GM23338 (cell line): ENCODE results near the gene DENND4C. TPM values are rescaled to one million over a fixed set of nuclear protein-coding genes. Genes with fewer than 3 reads are reported as not detected.

Source experiments
- ATAC-seq: fragments of 200-7000 bp; cut with Tn5 transposase; 3 replicates; pipeline ENCODE4 v1.9.1; 2020
- DNase-seq: peaks from one replicate; pipeline ENCODE4 v3.0.0-alpha.2; 2015; ENCODE audit warnings: low spot score
- H2AFZ ChIP-seq: fragments of 200-600 bp; sonication (generic); 2 replicates; pipeline ENCODE4 v1.8.0; 2016; ENCODE audit warnings: antibody characterized with exemption, mild to moderate bottlenecking, moderate library complexity
- H3F3A ChIP-seq: fragments of 200-600 bp; sonication (generic); replicated peaks from 2 replicates; pipeline ENCODE4 v1.8.0; 2017; ENCODE audit warnings: antibody characterized with exemption, mixed run types, low read depth
- H3K27ac ChIP-seq: fragments of 200-600 bp; sonication (generic); 2 replicates; pipeline ENCODE4 v1.6.1; 2016; ENCODE audit warnings: low read depth
- H3K27me3 ChIP-seq: fragments of 200-600 bp; sonication (generic); 2 replicates; pipeline ENCODE4 v1.8.0; 2016; ENCODE audit warnings: mild to moderate bottlenecking, mixed run types, moderate library complexity; ENCODE audit not compliant: insufficient read depth
- H3K36me3 ChIP-seq: fragments of 200-600 bp; sonication (generic); 2 replicates; pipeline ENCODE4 v1.8.0; 2016; ENCODE audit warnings: mild to moderate bottlenecking; ENCODE audit not compliant: insufficient read depth
- H3K4me1 ChIP-seq: fragments of 200-600 bp; sonication (generic); 2 replicates; pipeline ENCODE4 v1.8.0; 2016; ENCODE audit warnings: mild to moderate bottlenecking, moderate library complexity; ENCODE audit not compliant: insufficient read depth
- H3K4me2 ChIP-seq: fragments of 200-600 bp; sonication (generic); 2 replicates; pipeline ENCODE4 v1.7.1; 2017; ENCODE audit warnings: mixed run types
- H3K4me3 ChIP-seq: fragments of 200-600 bp; sonication (generic); 2 replicates; pipeline ENCODE4 v1.6.1; 2016; ENCODE audit warnings: mixed run types
- H3K79me2 ChIP-seq: fragments of 200-600 bp; sonication (generic); replicated peaks from 2 replicates; pipeline ENCODE4 v1.8.0; 2017; ENCODE audit warnings: mild to moderate bottlenecking; ENCODE audit not compliant: insufficient read depth
- H3K9me2 ChIP-seq: fragments of 200-600 bp; sonication (generic); 2 replicates; pipeline ENCODE4 v1.8.0; 2017; ENCODE audit not compliant: insufficient read depth
- H4K20me1 ChIP-seq: fragments of 200-600 bp; sonication (generic); replicated peaks from 2 replicates; pipeline ENCODE4 v1.8.0; 2017; ENCODE audit warnings: mild to moderate bottlenecking; ENCODE audit not compliant: insufficient read depth
- H3K27ac Mint-ChIP-seq: 2 replicates; pipeline ENCODE4 v1.8.0; 2020; ENCODE audit warnings: inconsistent platforms, mild to moderate bottlenecking, moderate library complexity, mixed read lengths
- H3K27me3 Mint-ChIP-seq: 3 replicates; pipeline ENCODE4 v1.8.0; 2022; ENCODE audit warnings: low read depth, mild to moderate bottlenecking, moderate library complexity, mixed read lengths, inconsistent platforms; ENCODE audit not compliant: insufficient read depth, poor library complexity
- H3K36me3 Mint-ChIP-seq: 3 replicates; pipeline ENCODE4 v1.8.0; 2021; ENCODE audit warnings: low read depth, mild to moderate bottlenecking, inconsistent platforms, moderate library complexity, mixed read lengths
- H3K4me1 Mint-ChIP-seq: 3 replicates; pipeline ENCODE4 v1.8.0; 2020; ENCODE audit warnings: mild to moderate bottlenecking, inconsistent platforms, mixed read lengths
- H3K4me3 Mint-ChIP-seq: 3 replicates; pipeline ENCODE4 v1.8.0; 2021; ENCODE audit warnings: moderate library complexity, mild to moderate bottlenecking, inconsistent platforms, mixed read lengths
- H3K9me3 Mint-ChIP-seq: 3 replicates; pipeline ENCODE4 v1.8.0; 2020; ENCODE audit warnings: moderate library complexity, mild to moderate bottlenecking, inconsistent platforms, mixed read lengths
- CREB1 ChIP-seq: fragments of 250-450 bp; sonication (Bioruptor Pico); IDR thresholded peaks from 2 replicates; pipeline ENCODE4 v1.5.0; 2020; ENCODE audit warnings: low read depth, mild to moderate bottlenecking, moderate library complexity
- CTCF ChIP-seq, 2 experiments: fragments of 200-600 bp in 1 of 2; sonication (generic) in 1 of 2; conservative IDR thresholded peaks; 2 replicates each; pipeline versions ENCODE4 v1.5.1 to v1.6.1; 2016 to 2017; ENCODE audit warnings: antibody characterized with exemption in 2 of 2, low read depth in 2 of 2, mild to moderate bottlenecking in 2 of 2, moderate library complexity in 1 of 2
- ETS1 ChIP-seq: IDR thresholded peaks from 2 replicates; pipeline ENCODE4 v1.6.1; 2016; ENCODE audit warnings: antibody characterized with exemption
- EZH2 ChIP-seq: fragments of 200-600 bp; sonication (generic); IDR thresholded peaks from one replicate; pipeline ENCODE4 v1.8.0; 2017; ENCODE audit warnings: antibody characterized with exemption, mild to moderate bottlenecking, low read depth; ENCODE audit not compliant: unreplicated experiment
- EZH2phosphoT487 ChIP-seq: fragments of 200-600 bp; sonication (generic); IDR thresholded peaks from one replicate; pipeline ENCODE4 v1.8.1; 2018; ENCODE audit warnings: antibody characterized with exemption; ENCODE audit not compliant: unreplicated experiment
- JUNB ChIP-seq: IDR thresholded peaks from one replicate; pipeline ENCODE4 v1.6.1; 2016; ENCODE audit warnings: antibody characterized with exemption; ENCODE audit not compliant: unreplicated experiment
- NANOG ChIP-seq: IDR thresholded peaks from 2 replicates; pipeline ENCODE4 v1.6.1; 2016; ENCODE audit warnings: antibody characterized with exemption, borderline replicate concordance
- POLR2AphosphoS5 ChIP-seq: IDR thresholded peaks from 2 replicates; pipeline ENCODE4 v1.6.1; 2016; ENCODE audit warnings: antibody characterized with exemption, low read depth
- REST ChIP-seq: IDR thresholded peaks from one replicate; pipeline ENCODE4 v1.6.1; 2018; ENCODE audit warnings: antibody characterized with exemption; ENCODE audit not compliant: unreplicated experiment
- STAT1 ChIP-seq: IDR thresholded peaks from one replicate; pipeline ENCODE4 v1.6.1; 2016; ENCODE audit warnings: antibody characterized with exemption; ENCODE audit not compliant: unreplicated experiment
- ZNF114 ChIP-seq: fragments of 250-450 bp; sonication (Bioruptor Pico); IDR thresholded peaks from 2 replicates; pipeline ENCODE4 v1.5.0; 2020; ENCODE audit warnings: mild to moderate bottlenecking, moderate library complexity
- ZNF331 ChIP-seq: fragments of 250-450 bp; sonication (Bioruptor Pico); IDR thresholded peaks from 2 replicates; pipeline ENCODE4 v1.5.0; 2020; ENCODE audit warnings: low read depth, mild to moderate bottlenecking, moderate library complexity
- ZNF462 ChIP-seq: fragments of 250-450 bp; sonication (Bioruptor Pico); IDR thresholded peaks from 2 replicates; pipeline ENCODE4 v1.5.0; 2020; ENCODE audit warnings: mild to moderate bottlenecking, moderate library complexity
- polyA plus RNA-seq: library from polyadenylated mRNA; unstranded; fragments of >200 nt; fragmentation: Nextera tagmentation; extraction: Ambion mirVana; gene quantifications from 2 replicates; pipeline ENCODE4 v1.2.1, GENCODE V29; 2016
- total RNA-seq: library from RNA; depleted of rRNA; stranded (reverse); fragments of >200 nt; shearing (Covaris generic); gene quantifications from 2 replicates; pipeline ENCODE4 v1.2.3, GENCODE V29; 2014

DENND4C gene
- total and polyA plus RNA-seq, 2 experiments from 2014 or later, result 6.4 to 30.8 TPM

- Histone ChIP-seq H3K4me3 (no peak overlapping the region), H3K4me2 (no peak overlapping the region), H3K4me1 (no peaks in the 10 kb centered on the region), H3K79me2 (no peaks in the 10 kb centered on the region), H3K27me3 (no peaks in the 10 kb centered on the region), H3K9me2 (0 out of 2 replicates have a peak, but pooled peaks cover 3% of the 10 kb centered on the region), H2AFZ (no peak overlapping the region), H3K36me3 (no peaks in the 10 kb centered on the region), H3F3A (no peaks in the 10 kb centered on the region), H3K27ac (no peak overlapping the region), H4K20me1 (no peaks in the 10 kb centered on the region)
- Mint-ChIP-seq H3K9me3 (no peaks in the 10 kb centered on the region), H3K4me3 (no peak overlapping the region), H3K27me3 (no peaks in the 10 kb centered on the region), H3K27ac (no peak overlapping the region), H3K4me1 (no peaks in the 10 kb centered on the region), H3K36me3 (no peaks in the 10 kb centered on the region)
- TF ChIP-seq ZNF114 (CRISPR knock-in tag) (no peak), ETS1 (no peak), ZNF331 (CRISPR knock-in tag) (no peak), REST (no peak), STAT1 (no peak), EZH2phosphoT487 (no peak), ZNF462 (CRISPR knock-in tag) (no peak), CREB1 (CRISPR knock-in tag) (no peak), NANOG (no peak), JUNB (no peak), EZH2 (no peak), CTCF (conservative IDR thresholded peaks at IDR 0.05; ENCODE audit: low read depth in 2 of 2) (no peak), POLR2AphosphoS5 (no peak)
- DNase-seq (no peak), ATAC-seq (no peak)
These were observed 156.8 kb downstream of the DENND4C start for GRCh38 chr9:19387317-19387716.
